Astrocyte of the spinal cord (primary cell): Measurements from ENCODE around the gene CAMTA1.

ENCODE experiments used
- DNase-seq: peaks from one replicate; pipeline ENCODE4 v3.0.0; 2011; ENCODE audit warnings: low read depth, low spot score
- H3K4me3 ChIP-seq: 2 replicates; pipeline ENCODE4 v1.5.1; 2011; ENCODE audit warnings: low read depth, mild to moderate bottlenecking, low read length, moderate library complexity
- in situ Hi-C: cut with HindIII; loops from 2 replicates; pipeline ENCODE4 v1.10.0; 2017; ENCODE audit warnings: low sequenced_read_pairs
- TF ChIP-seq, protein P1 (sequence below): IDR thresholded peaks from 2 replicates; pipeline ENCODE4 v1.5.1; 2012; ENCODE audit warnings: low read depth, mild to moderate bottlenecking, low read length, inconsistent platforms

The CAMTA1 gene

DNA sequence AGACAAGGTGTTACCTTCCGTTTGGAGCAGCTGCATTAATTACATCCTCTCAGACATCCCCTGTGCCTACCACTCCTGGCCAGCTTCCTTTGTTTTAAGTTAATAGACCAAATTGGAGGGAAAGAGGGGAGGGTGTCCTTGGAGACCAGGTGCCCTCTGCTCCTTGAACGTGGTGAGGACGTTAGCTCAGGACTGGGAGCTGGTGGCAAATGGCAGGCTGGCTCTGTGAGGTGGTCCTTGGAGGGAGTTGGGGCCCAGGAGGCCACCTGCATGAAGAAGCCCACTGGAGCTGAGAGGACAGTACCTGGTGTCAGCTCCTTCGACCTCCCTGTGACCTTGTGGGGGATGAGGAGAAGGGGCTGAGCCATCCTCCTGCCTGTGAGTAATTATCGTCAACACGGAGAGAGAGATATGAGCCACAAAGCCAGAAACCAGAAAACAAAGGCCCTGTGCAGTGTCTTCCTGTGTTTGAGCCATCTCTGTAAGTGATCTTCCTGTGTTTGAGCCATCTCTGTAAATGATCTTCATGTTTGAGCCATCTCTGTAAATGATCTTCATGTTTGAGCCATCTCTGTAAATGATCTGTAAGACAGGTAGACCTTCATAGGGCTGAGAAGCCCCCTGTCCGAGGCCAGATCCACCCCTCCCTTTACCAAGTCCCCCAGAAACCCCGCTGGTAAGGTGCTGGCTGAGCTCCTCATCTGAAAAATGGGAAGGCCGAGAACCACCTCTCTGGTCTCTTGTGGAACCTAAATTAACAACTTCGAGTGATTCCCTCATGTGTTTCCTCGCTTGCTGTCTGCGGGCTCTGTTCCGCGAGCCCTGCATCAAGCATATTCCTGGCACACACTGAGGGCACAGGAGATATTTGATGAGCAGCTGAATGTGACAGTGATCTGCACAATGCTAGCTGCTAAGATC is 126.0 kb downstream of the CAMTA1 start:
- TF ChIP-seq, protein P1, sequence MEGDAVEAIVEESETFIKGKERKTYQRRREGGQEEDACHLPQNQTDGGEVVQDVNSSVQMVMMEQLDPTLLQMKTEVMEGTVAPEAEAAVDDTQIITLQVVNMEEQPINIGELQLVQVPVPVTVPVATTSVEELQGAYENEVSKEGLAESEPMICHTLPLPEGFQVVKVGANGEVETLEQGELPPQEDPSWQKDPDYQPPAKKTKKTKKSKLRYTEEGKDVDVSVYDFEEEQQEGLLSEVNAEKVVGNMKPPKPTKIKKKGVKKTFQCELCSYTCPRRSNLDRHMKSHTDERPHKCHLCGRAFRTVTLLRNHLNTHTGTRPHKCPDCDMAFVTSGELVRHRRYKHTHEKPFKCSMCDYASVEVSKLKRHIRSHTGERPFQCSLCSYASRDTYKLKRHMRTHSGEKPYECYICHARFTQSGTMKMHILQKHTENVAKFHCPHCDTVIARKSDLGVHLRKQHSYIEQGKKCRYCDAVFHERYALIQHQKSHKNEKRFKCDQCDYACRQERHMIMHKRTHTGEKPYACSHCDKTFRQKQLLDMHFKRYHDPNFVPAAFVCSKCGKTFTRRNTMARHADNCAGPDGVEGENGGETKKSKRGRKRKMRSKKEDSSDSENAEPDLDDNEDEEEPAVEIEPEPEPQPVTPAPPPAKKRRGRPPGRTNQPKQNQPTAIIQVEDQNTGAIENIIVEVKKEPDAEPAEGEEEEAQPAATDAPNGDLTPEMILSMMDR = no peak
- in situ Hi-C loops = no loop called here
- no peak for DNase-seq
- no peak overlapping the region for H3K4me3 ChIP-seq

DNA sequence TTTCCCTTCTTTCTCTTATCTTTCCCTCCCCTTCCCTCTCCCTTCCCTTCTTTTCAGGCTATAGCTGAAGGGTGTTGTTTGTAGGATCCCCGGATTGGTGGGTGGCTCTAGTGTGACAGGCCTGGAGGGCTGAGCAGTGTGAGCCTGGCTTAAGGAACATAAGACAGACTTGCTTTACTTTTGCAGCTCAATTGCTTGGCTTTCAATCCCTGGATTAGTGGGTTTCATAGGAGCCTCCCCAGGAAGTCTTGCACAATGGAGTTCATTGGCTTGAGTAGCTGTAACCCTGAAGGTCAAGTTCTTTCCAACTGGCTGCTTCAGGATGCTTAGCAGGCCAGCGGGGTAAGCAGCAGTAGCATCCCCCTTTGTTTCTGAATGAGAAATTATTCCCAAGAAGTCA is 126.7 kb downstream of the CAMTA1 start:
- TF ChIP-seq, protein P1 = no peak
- DNase-seq = no peak
- no peak overlapping the region for H3K4me3 ChIP-seq
- in situ Hi-C loops = no loop called here

DNA sequence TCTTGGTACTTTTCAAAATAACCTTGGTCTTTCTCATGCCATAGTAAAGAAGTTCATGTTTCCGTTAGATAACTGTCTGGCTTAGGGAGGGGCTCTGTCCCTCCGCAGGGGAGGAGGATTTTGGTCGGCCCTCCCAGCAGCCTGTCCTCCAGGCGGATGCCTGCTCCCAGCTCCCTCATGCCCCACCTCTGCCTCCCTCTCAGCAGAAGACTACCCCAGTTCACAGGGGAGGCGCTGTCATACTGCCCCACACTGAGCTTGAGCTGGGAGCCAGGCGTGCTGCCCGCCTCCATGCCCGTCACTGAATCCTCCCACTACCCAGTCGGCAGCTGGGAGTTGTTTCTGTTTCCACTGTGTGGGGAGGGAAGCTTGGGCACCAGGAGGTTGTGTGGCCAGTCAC is 127.3 kb downstream of the CAMTA1 start:
- TF ChIP-seq, protein P1 = no peak
- DNase-seq = no peak
- H3K4me3 ChIP-seq = no peak overlapping the region
- in situ Hi-C loops = no loop called here

GRCh38 chr1:6913086-6913485 is 127.8 kb downstream of the CAMTA1 start:
- TF ChIP-seq, protein P1 = no peak
- no peak overlapping the region for H3K4me3 ChIP-seq
- DNase-seq = no peak
- in situ Hi-C loops = no loop called here

- DNase-seq = no peak
- no peak overlapping the region for H3K4me3 ChIP-seq
- in situ Hi-C loops = no loop called here
- TF ChIP-seq, protein P1 = no peak
These were observed 129.5 kb downstream of the CAMTA1 start for GRCh38 chr1:6914706-6915105.

GRCh38 chr1:6915999-6916565 is 130.8 kb downstream of the CAMTA1 start:
- in situ Hi-C loops = no loop called here
- no peak overlapping the region for H3K4me3 ChIP-seq
- TF ChIP-seq, protein P1 = no peak
- no peak for DNase-seq
